22Rv1 (cell line): ENCODE measurements around the gene SMAD4.

Experiments used
- ZFX ChIP-seq: fragments of 450-650 bp; IDR thresholded peaks from 2 replicates; pipeline ENCODE4 v1.6.1; 2017; ENCODE audit warnings: antibody characterized with exemption, borderline replicate concordance
- TF ChIP-seq, protein P1 (sequence below): fragments of 450-650 bp; IDR thresholded peaks from 2 replicates; pipeline ENCODE4 v1.5.1; 2017; ENCODE audit warnings: mild to moderate bottlenecking

DNA sequence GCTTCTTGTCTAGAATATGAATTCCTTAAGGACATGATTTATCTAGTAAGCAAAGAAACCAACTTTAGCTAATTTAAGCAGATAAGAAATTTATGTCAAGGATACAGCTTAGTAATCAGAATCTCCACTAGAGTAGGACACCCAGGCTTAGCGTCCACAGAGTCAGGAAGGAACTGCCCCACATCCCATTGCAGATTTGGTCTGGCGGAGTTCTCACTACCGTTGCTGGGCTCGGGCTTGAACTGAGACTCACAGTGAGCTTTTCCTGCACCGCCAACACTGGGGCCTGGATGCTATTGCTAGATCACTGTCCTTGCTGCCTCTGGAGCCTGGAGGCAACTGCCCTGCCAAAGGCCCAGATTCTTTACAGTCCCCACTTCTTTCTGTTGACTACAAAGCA lies 68.1 kb downstream of the SMAD4 start:
- TF ChIP-seq, protein P1, sequence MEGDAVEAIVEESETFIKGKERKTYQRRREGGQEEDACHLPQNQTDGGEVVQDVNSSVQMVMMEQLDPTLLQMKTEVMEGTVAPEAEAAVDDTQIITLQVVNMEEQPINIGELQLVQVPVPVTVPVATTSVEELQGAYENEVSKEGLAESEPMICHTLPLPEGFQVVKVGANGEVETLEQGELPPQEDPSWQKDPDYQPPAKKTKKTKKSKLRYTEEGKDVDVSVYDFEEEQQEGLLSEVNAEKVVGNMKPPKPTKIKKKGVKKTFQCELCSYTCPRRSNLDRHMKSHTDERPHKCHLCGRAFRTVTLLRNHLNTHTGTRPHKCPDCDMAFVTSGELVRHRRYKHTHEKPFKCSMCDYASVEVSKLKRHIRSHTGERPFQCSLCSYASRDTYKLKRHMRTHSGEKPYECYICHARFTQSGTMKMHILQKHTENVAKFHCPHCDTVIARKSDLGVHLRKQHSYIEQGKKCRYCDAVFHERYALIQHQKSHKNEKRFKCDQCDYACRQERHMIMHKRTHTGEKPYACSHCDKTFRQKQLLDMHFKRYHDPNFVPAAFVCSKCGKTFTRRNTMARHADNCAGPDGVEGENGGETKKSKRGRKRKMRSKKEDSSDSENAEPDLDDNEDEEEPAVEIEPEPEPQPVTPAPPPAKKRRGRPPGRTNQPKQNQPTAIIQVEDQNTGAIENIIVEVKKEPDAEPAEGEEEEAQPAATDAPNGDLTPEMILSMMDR: no peak
- TF ChIP-seq ZFX: no peak
